GM12878 (cell line): Measurements from ENCODE around the gene IFT88. TPM values are rescaled to one million over a fixed set of nuclear protein-coding genes. Genes with fewer than 3 reads are reported as not detected.

Source experiments
- ATAC-seq: fragments of 200-7000 bp; cut with Tn5 transposase; 3 replicates; pipeline ENCODE4 v1.9.1; 2020; ENCODE audit warnings: mild to moderate bottlenecking, moderate library complexity
- BruUV-seq: library from RNA; stranded (reverse); fragments of 400-500 nt; replicated peaks from 2 replicates; lab custom pipeline; 2021; lab: Mats Ljungman, UMichigan
- CTCF ChIA-PET: fragments of 300-600 bp; sonication (Branson Sonifier 250); formaldehyde crosslinking; extraction: SDS; loops from one replicate; lab custom pipeline; 2021; ENCODE audit warnings: inconsistent platforms; lab: Yijun Ruan, JAX
- POLR2A ChIA-PET: fragments of 350-600 bp; formaldehyde crosslinking; extraction: SDS; loops from one replicate; lab custom pipeline; 2021; ENCODE audit warnings: inconsistent platforms; lab: Charles Lee
- RAD21 ChIA-PET: fragments of 300-600 bp; sonication (Branson Sonifier 250); formaldehyde crosslinking; loops from one replicate; lab custom pipeline; 2023; ENCODE audit warnings: antibody characterized with exemption; ENCODE audit not compliant: unreplicated experiment; lab: Charles Lee
- SMC1A ChIA-PET: fragments of 300-600 bp; sonication (Branson Sonifier 250); formaldehyde crosslinking; loops from one replicate; lab custom pipeline; 2023; ENCODE audit not compliant: unreplicated experiment, uncharacterized antibody; lab: Charles Lee
- DNase-seq: peaks from one replicate; pipeline ENCODE4 v3.0.0-alpha.2; 2011; ENCODE audit warnings: low read depth, low spot score
- FAIRE-seq: peaks from 3 replicates; lab custom pipeline; 2011; peaks lifted over from hg19 to GRCh38; lab: Jason Lieb, UNC
- H2AFZ ChIP-seq: 2 replicates; pipeline ENCODE4 v1.6.0; 2011; ENCODE audit warnings: low read depth, low read length, control low read depth; ENCODE audit not compliant: control insufficient read depth
- H3K27ac ChIP-seq: 2 replicates; pipeline ENCODE4 v1.5.1; 2011; ENCODE audit warnings: control low read depth; ENCODE audit not compliant: control insufficient read depth, insufficient read depth
- H3K27me3 ChIP-seq, 2 experiments: replicated peaks in 1 of 2; 2 replicates each; pipeline versions ENCODE4 v1.6.0 to v1.6.1; 2011; ENCODE audit warnings: low read length in 1 of 2; ENCODE audit not compliant: control insufficient read depth in 2 of 2, insufficient read depth in 2 of 2
- H3K36me3 ChIP-seq, 2 experiments: 2 replicates each; pipeline ENCODE4 v1.5.1; 2011; ENCODE audit warnings: low read length in 1 of 2; ENCODE audit not compliant: control insufficient read depth in 2 of 2, insufficient read depth in 2 of 2
- H3K4me1 ChIP-seq: 2 replicates; pipeline ENCODE4 v1.6.1; 2011; ENCODE audit warnings: mild to moderate bottlenecking, low read length, moderate library complexity, mixed read lengths; ENCODE audit not compliant: control insufficient read depth, insufficient read depth
- H3K4me2 ChIP-seq: 2 replicates; pipeline ENCODE4 v1.6.0; 2011; ENCODE audit warnings: control low read depth; ENCODE audit not compliant: control insufficient read depth, insufficient read depth
- H3K4me3 ChIP-seq: fragments of 200-600 bp; sonication (generic); 2 replicates; pipeline ENCODE4 v1.5.1; 2016
- H3K79me2 ChIP-seq: 2 replicates; pipeline ENCODE4 v1.6.0; 2011; ENCODE audit warnings: low read length; ENCODE audit not compliant: control insufficient read depth, insufficient read depth
- H3K9ac ChIP-seq: 2 replicates; pipeline ENCODE4 v1.8.0; 2011; ENCODE audit warnings: low read length, control low read depth, mixed read lengths; ENCODE audit not compliant: control insufficient read depth, insufficient read depth
- H3K9me3 ChIP-seq: replicated peaks from 3 replicates; pipeline ENCODE4 v1.5.1; 2011; ENCODE audit warnings: mild to moderate bottlenecking, low read length; ENCODE audit not compliant: control insufficient read depth, insufficient read depth
- H4K20me1 ChIP-seq: 2 replicates; pipeline ENCODE4 v1.6.0; 2011; ENCODE audit not compliant: control insufficient read depth, insufficient read depth
- BCLAF1 ChIP-seq: fragments of 450-650 bp; IDR thresholded peaks from 2 replicates; pipeline ENCODE4 v1.6.1; 2017; ENCODE audit warnings: antibody characterized with exemption, mild to moderate bottlenecking, moderate library complexity
- CBX5 ChIP-seq: sonication (generic); IDR thresholded peaks from 2 replicates; pipeline ENCODE4 v1.6.1; 2016; ENCODE audit warnings: low read depth, moderate library complexity, mild to moderate bottlenecking, inconsistent platforms
- CEBPB ChIP-seq, 2 experiments: fragments of 150-350 bp in 1 of 2; IDR thresholded peaks; 2 replicates each; pipeline ENCODE4 v1.6.1; 2012 to 2014; ENCODE audit warnings: low read depth in 2 of 2, low read length in 2 of 2, borderline replicate concordance in 1 of 2, inconsistent platforms in 1 of 2
- FOXK2 ChIP-seq: fragments of 450-650 bp; IDR thresholded peaks from 2 replicates; pipeline ENCODE4 v1.6.1; 2017; ENCODE audit warnings: mild to moderate bottlenecking, moderate library complexity
- NFXL1 ChIP-seq: fragments of 450-650 bp; IDR thresholded peaks from 2 replicates; pipeline ENCODE4 v1.6.1; 2017; ENCODE audit warnings: antibody characterized with exemption, mild to moderate bottlenecking, borderline replicate concordance
- NRF1 ChIP-seq: conservative IDR thresholded peaks from 2 replicates; pipeline ENCODE4 v1.6.1; 2011; ENCODE audit warnings: mild to moderate bottlenecking, low read depth, low read length, improper control_type of control experiment
- RB1 ChIP-seq: fragments of 450-650 bp; formaldehyde crosslinking; IDR thresholded peaks from 2 replicates; pipeline ENCODE4 v1.6.1; 2017; ENCODE audit warnings: mild to moderate bottlenecking, borderline replicate concordance
- TBL1XR1 ChIP-seq: IDR thresholded peaks from 2 replicates; pipeline ENCODE4 v1.6.1; 2012; ENCODE audit warnings: low read depth, low read length, improper control_type of control experiment
- ZBTB4 ChIP-seq: fragments of 450-650 bp; formaldehyde crosslinking; IDR thresholded peaks from 2 replicates; pipeline ENCODE4 v1.4.0; 2022; ENCODE audit warnings: mild to moderate bottlenecking, moderate library complexity
- ZNF207 ChIP-seq: fragments of 450-650 bp; IDR thresholded peaks from 2 replicates; pipeline ENCODE4 v1.6.1; 2014; ENCODE audit warnings: antibody characterized with exemption, mild to moderate bottlenecking, borderline replicate concordance
- ZNF217 ChIP-seq: fragments of 450-650 bp; IDR thresholded peaks from 2 replicates; pipeline ENCODE4 v1.6.1; 2017; ENCODE audit warnings: antibody characterized with exemption, mild to moderate bottlenecking
- WGBS: methylation state at CpG from one replicate; pipeline ENCODE4 v1.1.6; 2016; ENCODE audit warnings: low lambda C conversion rate; ENCODE audit not compliant: insufficient replicate concordance, insufficient coverage; ENCODE audit errors: missing lambda C conversion rate; 5-methylcytosine and 5-hydroxymethylcytosine counted together
- in situ Hi-C: fragments of 300-500 bp; cut with MboI; formaldehyde crosslinking; loops from 9 replicates; pipeline ENCODE4 v1.14.3; 2018; ENCODE audit warnings: mixed read lengths
- intact Hi-C: fragments of 100-400 bp; cut with micrococcal nuclease; formaldehyde crosslinking; loops from one replicate; pipeline ENCODE4 v1.14.2; 2022; ENCODE audit not compliant: unreplicated experiment
- polyA plus RNA-seq, 11 experiments: library from polyadenylated mRNA; depleted of rRNA in 4 of 11; unstranded in 6 of 11; stranded (reverse) in 5 of 11; fragments of >200 nt; fragmentation: Nextera tagmentation in 4 of 11; fragmentation: Illumina TruSeq in 1 of 11; extraction: Ambion mirVana in 4 of 11; extraction: Trizol in 1 of 11; gene quantifications; 1 replicate in 1 of 11; 2 replicates in 10 of 11; pipeline versions ENCODE4 v1.2.1 to v1.2.3, GENCODE V29; 2011 to 2016; ENCODE audit warnings: inconsistent platforms in 2 of 11, missing spikeins in 2 of 11, low read depth in 1 of 11
- total RNA-seq, 4 experiments: library from RNA; depleted of rRNA in 3 of 4; stranded (reverse); fragments of >200 nt in 3 of 4; fragmentation: Illumina TruSeq in 1 of 4; extraction: Trizol in 1 of 4; gene quantifications; 2 replicates each; pipeline versions ENCODE4 v1.2.1 to v1.2.3, GENCODE V29; 2013 to 2021

IFT88 gene
- total and polyA plus RNA-seq, 10 of the 15 experiments (the other 5 are each of a cell fraction or from before 2014, with no cell fraction given), result 2.9 to 5.6 (median 4.1) TPM

GRCh38 chr13:20729633-20730585 is 163.0 kb downstream of the IFT88 start:
- 84% methylated on average over 33 of the region's 33 CpGs for WGBS
- no peaks in the 10 kb centered on the region for H3K36me3 ChIP-seq
- POLR2A ChIA-PET, result no interaction called here
- FAIRE-seq (no peak), DNase-seq (no peak), ATAC-seq (no peak)
- intact Hi-C loops, result no loop called here
- RAD21 ChIA-PET, result no interaction called here
- H4K20me1 ChIP-seq, result no peaks in the 10 kb centered on the region
- no peak overlapping the region for H2AFZ ChIP-seq
- no peaks in the 10 kb centered on the region for H3K79me2 ChIP-seq
- no TSS peak for BruUV-seq
- no peak overlapping the region for H3K4me2 ChIP-seq
- H3K9me3 ChIP-seq, result no peaks in the 10 kb centered on the region
- in situ Hi-C loops, result no loop called here
- no peaks in the 10 kb centered on the region for H3K27me3 ChIP-seq
- H3K4me1 ChIP-seq, result no peaks in the 10 kb centered on the region
- no peak overlapping the region for H3K4me3 ChIP-seq
- SMC1A ChIA-PET, result no interaction called here
- no peak overlapping the region for H3K27ac ChIP-seq
- no peak overlapping the region for H3K9ac ChIP-seq
- CTCF ChIA-PET, result interaction anchor here (1.0 to 1.3 kb wide), 2 partner anchors 20 to 98 kb away, joined by 3 read pairs; no protein-coding TSS in a partner anchor
- no peak for TF ChIP-seq NRF1
- TF ChIP-seq FOXK2, result no peak
- no peak for TF ChIP-seq CBX5
- no peak for TF ChIP-seq NFXL1
- TF ChIP-seq CEBPB (IDR thresholded peaks at IDR 0.05; ENCODE audit: borderline replicate concordance in 1 of 2, low read depth in 2 of 2, low read length in 2 of 2), result no peak
- TF ChIP-seq TBL1XR1, result no peak
- TF ChIP-seq ZBTB4 (CRISPR knock-in tag), result no peak
- no peak for TF ChIP-seq ZNF207
- no peak for TF ChIP-seq ZNF217
- TF ChIP-seq BCLAF1, result no peak
- TF ChIP-seq RB1, result no peak
